Endothelial cell of umbilical vein (primary cell): ENCODE data around the gene ASIC4. TPM values are rescaled to one million over a fixed set of nuclear protein-coding genes. Genes with fewer than 3 reads are reported as not detected.

Experiments used
- BruUV-seq: library from RNA; stranded (reverse); fragments of 400-500 nt; replicated peaks from 2 replicates; lab custom pipeline; 2021; lab: Mats Ljungman, UMichigan
- CTCF ChIA-PET: fragments of 300-600, 350-600 bp; sonication (Branson Sonifier 250); formaldehyde crosslinking; loops from one replicate; lab custom pipeline; 2021; ENCODE audit warnings: antibody characterized with exemption, inconsistent platforms; lab: Charles Lee
- POLR2A ChIA-PET: fragments of 300-600, 350-600 bp; sonication (Branson Sonifier 250); formaldehyde crosslinking; loops from one replicate; lab custom pipeline; 2021; ENCODE audit warnings: antibody characterized with exemption, inconsistent platforms; lab: Charles Lee
- DNase-seq: peaks from one replicate; pipeline ENCODE4 v3.0.0-alpha.2; 2011; ENCODE audit warnings: low read depth, low spot score
- FAIRE-seq: peaks from 2 replicates; lab custom pipeline; 2011; peaks lifted over from hg19 to GRCh38; lab: Jason Lieb, UNC
- H2AFZ ChIP-seq: 2 replicates; pipeline ENCODE4 v1.6.0; 2012; ENCODE audit warnings: low read depth, low read length, control low read depth, inconsistent platforms
- H3K27ac ChIP-seq: 2 replicates; pipeline ENCODE4 v1.5.1; 2011; ENCODE audit warnings: low read depth, mild to moderate bottlenecking, control low read depth, low read length, moderate library complexity; ENCODE audit not compliant: insufficient read depth
- H3K27me3 ChIP-seq, 2 experiments: 2 replicates each; pipeline versions ENCODE4 v1.6.0 to v1.6.1; 2011; ENCODE audit warnings: low read length in 2 of 2, mixed read lengths in 1 of 2; ENCODE audit not compliant: control insufficient read depth in 2 of 2, insufficient read depth in 2 of 2
- H3K36me3 ChIP-seq, 2 experiments: 2 replicates in 1 of 2; 3 replicates in 1 of 2; pipeline ENCODE4 v1.5.1; 2011; ENCODE audit warnings: low read length in 2 of 2, mild to moderate bottlenecking in 1 of 2, moderate library complexity in 1 of 2; ENCODE audit not compliant: control insufficient read depth in 2 of 2, insufficient read depth in 2 of 2; ENCODE audit errors: extremely low read depth in 1 of 2
- H3K4me1 ChIP-seq: 3 replicates; pipeline ENCODE4 v1.5.1; 2011; ENCODE audit warnings: mild to moderate bottlenecking, low read length; ENCODE audit not compliant: control insufficient read depth, insufficient read depth; ENCODE audit errors: extremely low read depth
- H3K4me2 ChIP-seq: 2 replicates; pipeline ENCODE4 v1.6.1; 2011; ENCODE audit warnings: low read length, control low read depth, mixed read lengths; ENCODE audit not compliant: insufficient read depth
- H3K4me3 ChIP-seq, 3 experiments: fragments of 200-600 bp in 1 of 3; sonication (generic), shearing (Covaris generic) in 1 of 3; replicated peaks in 1 of 3; 2 replicates each; pipeline ENCODE4 v1.5.1; 2011 to 2016; ENCODE audit warnings: control low read depth in 3 of 3, low read length in 3 of 3, mild to moderate bottlenecking in 2 of 3, inconsistent platforms in 1 of 3, low read depth in 1 of 3, moderate library complexity in 1 of 3; ENCODE audit not compliant: insufficient read depth in 1 of 3
- H3K79me2 ChIP-seq: 2 replicates; pipeline ENCODE4 v1.6.0; 2012; ENCODE audit warnings: low read length, inconsistent platforms; ENCODE audit not compliant: control insufficient read depth, insufficient read depth
- H3K9ac ChIP-seq: replicated peaks from 2 replicates; pipeline ENCODE3; 2011; ENCODE audit warnings: low read length, control low read depth; ENCODE audit not compliant: insufficient read depth; ENCODE audit errors: extremely low read depth
- H3K9me1 ChIP-seq: replicated peaks from 3 replicates; pipeline ENCODE4 v1.6.0; 2011; ENCODE audit warnings: mild to moderate bottlenecking, low read length; ENCODE audit not compliant: control insufficient read depth, insufficient read depth; ENCODE audit errors: extremely low read depth
- H3K9me3 ChIP-seq: replicated peaks from 2 replicates; pipeline ENCODE4 v1.5.1; 2012; ENCODE audit warnings: low read length, inconsistent platforms; ENCODE audit not compliant: control insufficient read depth, insufficient read depth
- H4K20me1 ChIP-seq: replicated peaks from 2 replicates; pipeline ENCODE3; 2011; ENCODE audit warnings: mild to moderate bottlenecking, low read length; ENCODE audit not compliant: control insufficient read depth, insufficient read depth; ENCODE audit errors: extremely low read depth
- CTCF ChIP-seq, 2 donors: IDR thresholded peaks; 1 replicate in 1 of 2; 2 replicates in 1 of 2; pipeline ENCODE4 v1.5.1; 2011; ENCODE audit warnings: low read length in 2 of 2, mild to moderate bottlenecking in 2 of 2, moderate library complexity in 2 of 2, control low read depth in 1 of 2, inconsistent platforms in 1 of 2, low read depth in 1 of 2; ENCODE audit not compliant: insufficient read depth in 1 of 2; ENCODE audit errors: extremely low read depth in 1 of 2
- EZH2 ChIP-seq: IDR thresholded peaks from 2 replicates; pipeline ENCODE4 v1.6.1; 2012; ENCODE audit warnings: borderline replicate concordance, low read depth, mild to moderate bottlenecking, moderate library complexity, low read length, inconsistent platforms; ENCODE audit not compliant: severe bottlenecking
- FOS ChIP-seq: IDR thresholded peaks from 2 replicates; pipeline ENCODE4 v1.6.1; 2011; ENCODE audit warnings: mild to moderate bottlenecking, low read length, moderate library complexity, borderline replicate concordance; ENCODE audit not compliant: insufficient read depth
- GATA2 ChIP-seq: IDR thresholded peaks from 2 replicates; pipeline ENCODE4 v1.7.0; 2011; ENCODE audit warnings: low read depth, mild to moderate bottlenecking, moderate library complexity, mixed read lengths, low read length; ENCODE audit not compliant: insufficient read length, insufficient read depth
- JUN ChIP-seq: IDR thresholded peaks from 2 replicates; pipeline ENCODE4 v1.6.1; 2011; ENCODE audit warnings: borderline replicate concordance, low read depth; ENCODE audit not compliant: insufficient read length, insufficient read depth
- MAX ChIP-seq: IDR thresholded peaks from 2 replicates; pipeline ENCODE4 v1.6.1; 2011; ENCODE audit not compliant: insufficient read depth, insufficient read length
- MYC ChIP-seq: IDR thresholded peaks from one replicate; pipeline ENCODE4 v1.6.1; 2011; ENCODE audit warnings: mild to moderate bottlenecking, low read depth, low read length
- POLR2A ChIP-seq: IDR thresholded peaks from 2 replicates; pipeline ENCODE4 v1.6.1; 2012; ENCODE audit warnings: low read depth, mild to moderate bottlenecking, control low read depth, low read length
- POLR2AphosphoS5 ChIP-seq: IDR thresholded peaks from 2 replicates; pipeline ENCODE4 v1.6.1; 2012; ENCODE audit warnings: low read depth, mild to moderate bottlenecking, control low read depth, low read length, moderate library complexity; ENCODE audit not compliant: insufficient read depth
- dilution Hi-C: fragments of 300-500 bp; cut with MboI; formaldehyde crosslinking; loops from one replicate; pipeline ENCODE4 v1.15.0; 2019; ENCODE audit warnings: low sequenced_read_pairs; ENCODE audit not compliant: extremely low pct_ligation_motif_present
- intact Hi-C: fragments of 100-400 bp; cut with micrococcal nuclease; formaldehyde crosslinking; loops from one replicate; pipeline ENCODE4 v1.10.0; 2022
- polyA plus RNA-seq, 4 experiments: library from polyadenylated mRNA; depleted of rRNA in 3 of 4; stranded (reverse) in 3 of 4; unstranded in 1 of 4; fragments of >200 nt; gene quantifications; 2 replicates each; pipeline versions ENCODE4 v1.2.1 to v1.2.3, GENCODE V29; 2011 to 2012; ENCODE audit warnings: missing spikeins in 1 of 4
- total RNA-seq: library from RNA; stranded (reverse); gene quantifications from 2 replicates; pipeline ENCODE4 v1.2.3, GENCODE V29; 2021

ASIC4 gene
- total and polyA plus RNA-seq, 2 donors (not counting 3 experiments of a cell fraction or from before 2014, with no cell fraction given): not detected

- Histone ChIP-seq H3K27ac (no peak overlapping the region), H3K4me2 (no peak overlapping the region), H3K27me3 (peaks cover 6 to 15% of the 10 kb centered on the region in 2 experiments), H3K9me1 (no peaks in the 10 kb centered on the region), H3K9ac (no peak overlapping the region), H3K79me2 (no peaks in the 10 kb centered on the region), H3K4me1 (no peaks in the 10 kb centered on the region), H3K4me3 (no peak overlapping the region), H2AFZ (no peak overlapping the region), H3K9me3 (no peaks in the 10 kb centered on the region), H3K36me3 (no peaks in the 10 kb centered on the region), H4K20me1 (no peaks in the 10 kb centered on the region)
- no peak for TF ChIP-seq GATA2
- TF ChIP-seq CTCF (IDR thresholded peaks at IDR 0.05; ENCODE audit: extremely low read depth in 1 of 2, insufficient read depth in 1 of 2, low read depth in 1 of 2, low read length in 2 of 2): no peak
- TF ChIP-seq POLR2AphosphoS5: no peak
- no peak for TF ChIP-seq MYC
- no peak for TF ChIP-seq JUN
- no peak for TF ChIP-seq POLR2A
- TF ChIP-seq EZH2: no peak
- no peak for TF ChIP-seq FOS
- no peak for TF ChIP-seq MAX
- no TSS peak for BruUV-seq
- no peak for DNase-seq
- POLR2A ChIA-PET: no interaction called here
- no peak for FAIRE-seq
- CTCF ChIA-PET: interaction anchor here (1.3 kb wide), 1 partner anchor 15 kb away, joined by 5 read pairs; the partner anchor contains the start of gene OBSL1
- dilution Hi-C loops (no loop called here), intact Hi-C loops (no loop called here)
Observed at GRCh38 chr2:219556413-219556812, 42.1 kb downstream of the ASIC4 start.
